Neuron (in vitro differentiated cells): ENCODE data around the gene PTPRK.

ENCODE experiments used
- H2AFZ ChIP-seq: one replicate; pipeline ENCODE4 v1.6.1; 2013; ENCODE audit warnings: low read depth, mild to moderate bottlenecking, inconsistent platforms, low read length, moderate library complexity
- H3K27me3 ChIP-seq: one replicate; pipeline ENCODE4 v1.6.1; 2013; ENCODE audit warnings: low read length; ENCODE audit not compliant: insufficient read depth
- H3K36me3 ChIP-seq: one replicate; pipeline ENCODE4 v1.6.1; 2013; ENCODE audit warnings: low read length; ENCODE audit not compliant: insufficient read depth
- H3K4me1 ChIP-seq: one replicate; pipeline ENCODE4 v1.6.1; 2013; ENCODE audit warnings: low read length; ENCODE audit not compliant: insufficient read depth
- H3K4me3 ChIP-seq: 2 replicates; pipeline ENCODE4 v1.5.1; 2013; ENCODE audit warnings: mild to moderate bottlenecking, low read length, moderate library complexity
- H3K9me3 ChIP-seq: one replicate; pipeline ENCODE4 v1.6.1; 2013; ENCODE audit warnings: low read length

The PTPRK gene

DNA sequence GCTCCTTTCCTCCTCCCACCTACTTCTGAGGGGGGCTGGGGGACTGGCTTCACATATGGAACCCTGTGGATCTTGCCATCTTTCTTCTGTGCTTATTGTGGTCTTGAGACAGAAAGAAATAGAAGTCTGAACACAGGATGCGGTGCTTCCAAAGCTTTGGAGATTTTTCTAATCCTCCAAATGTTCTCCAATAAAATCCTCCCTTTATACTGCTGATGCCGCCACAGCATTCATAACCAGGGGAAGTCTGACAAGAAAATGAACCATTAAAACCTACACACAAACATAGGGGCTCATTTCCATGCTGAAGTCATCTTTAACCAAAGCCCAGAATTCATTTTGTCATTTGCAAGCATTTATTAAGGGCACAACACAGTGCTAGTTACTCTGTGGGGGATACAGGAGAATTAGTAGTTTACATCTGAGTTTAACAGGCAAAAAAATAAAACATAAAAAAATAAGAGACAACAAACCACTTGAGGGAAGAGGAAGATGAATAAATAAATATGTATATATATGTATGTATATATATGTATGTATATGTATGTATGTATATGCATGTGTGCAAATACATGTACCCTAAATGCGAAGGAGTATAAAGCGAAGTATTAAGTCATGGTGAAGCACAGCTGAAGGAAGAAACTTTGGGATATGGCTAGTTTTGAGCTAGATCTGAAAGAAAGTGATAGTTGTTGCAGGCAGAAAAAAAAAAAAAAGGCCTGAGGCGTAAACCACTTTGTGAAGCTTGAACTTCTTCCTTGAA, 5.9 kb upstream of the PTPRK start:
- Histone ChIP-seq H2AFZ (peak overlapping the region; percentile 28), H3K36me3 (no peaks in the 10 kb centered on the region), H3K9me3 (no peaks in the 10 kb centered on the region), H3K4me3 (no peak overlapping the region), H3K4me1 (peaks cover 23% of the 10 kb centered on the region), H3K27me3 (no peaks in the 10 kb centered on the region)

DNA sequence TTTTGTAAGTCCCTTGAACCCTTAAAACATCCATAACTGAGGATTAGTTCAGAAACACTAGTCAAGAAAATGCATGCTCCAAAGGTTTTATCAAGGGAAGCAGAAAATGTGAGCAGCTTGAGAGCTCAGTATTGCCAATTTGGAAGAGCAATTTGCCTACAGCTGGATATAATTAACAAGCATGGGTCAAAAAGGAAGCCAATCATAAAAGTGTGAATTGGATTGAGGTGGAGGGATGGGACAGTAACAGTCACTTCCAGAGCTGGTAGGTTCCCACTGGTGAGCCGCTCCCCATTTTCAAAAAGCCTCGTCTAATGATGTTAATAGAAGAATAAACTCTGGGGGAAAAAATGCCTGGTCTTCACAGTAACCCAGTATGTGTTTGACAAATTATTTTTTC, 5.0 kb upstream of the PTPRK start:
- no peaks in the 10 kb centered on the region for H3K36me3 ChIP-seq
- no peaks in the 10 kb centered on the region for H3K9me3 ChIP-seq
- no peak overlapping the region for H2AFZ ChIP-seq
- no peak overlapping the region for H3K4me3 ChIP-seq
- H3K27me3 ChIP-seq, result no peaks in the 10 kb centered on the region
- peaks cover 28% of the 10 kb centered on the region for H3K4me1 ChIP-seq

DNA sequence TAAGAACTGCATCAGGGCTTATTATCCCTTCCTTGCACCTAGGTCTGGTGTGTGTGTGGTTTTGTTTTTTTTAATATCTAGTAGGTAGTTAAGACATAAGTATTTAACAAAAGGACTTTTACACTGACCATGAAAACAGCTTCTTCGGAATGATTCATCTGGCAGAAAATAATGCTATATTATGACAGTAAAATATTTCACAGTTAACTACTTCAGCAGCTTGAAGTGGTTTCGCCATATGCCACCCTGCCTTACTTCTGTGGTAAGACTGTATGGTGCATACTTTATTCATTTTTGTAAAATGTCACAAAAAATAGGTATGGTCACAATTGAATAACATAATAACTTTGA, 858 bp upstream of the PTPRK start:
- Histone ChIP-seq H2AFZ (peak overlapping the region; percentile 93), H3K4me3 (peak overlapping the region; percentile 97), H3K4me1 (peaks cover 43% of the 10 kb centered on the region), H3K36me3 (no peaks in the 10 kb centered on the region), H3K9me3 (no peaks in the 10 kb centered on the region), H3K27me3 (no peaks in the 10 kb centered on the region)

DNA sequence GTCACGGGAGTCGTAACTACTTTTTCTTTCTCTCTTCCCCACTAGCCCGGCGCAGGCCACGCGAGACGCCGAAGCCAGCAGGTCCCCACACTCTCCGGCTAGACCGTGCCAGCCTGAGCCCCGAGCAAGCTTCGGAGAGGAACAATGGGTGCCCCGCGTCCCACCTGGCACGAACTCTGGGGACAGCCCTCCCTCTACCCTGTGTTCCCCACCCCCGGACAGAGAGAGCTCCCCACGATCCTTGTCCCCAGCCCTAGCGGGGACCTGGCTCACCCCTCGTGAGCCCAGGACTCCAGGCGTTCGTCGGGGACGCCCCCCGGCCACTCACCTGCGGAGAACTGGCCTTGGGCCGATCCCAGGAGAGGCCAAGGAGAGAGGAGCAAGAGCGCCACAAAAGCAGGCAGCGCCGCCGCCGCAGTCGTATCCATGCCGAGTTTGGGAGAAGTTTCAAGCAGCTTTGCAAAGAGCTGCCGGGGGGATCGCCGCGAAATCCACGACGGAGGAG, 416 bp downstream of the PTPRK start:
- Histone ChIP-seq H2AFZ (peak overlapping the region; percentile 93), H3K4me3 (peak overlapping the region; percentile 97), H3K36me3 (no peaks in the 10 kb centered on the region), H3K4me1 (peaks cover 39% of the 10 kb centered on the region), H3K9me3 (no peaks in the 10 kb centered on the region), H3K27me3 (no peaks in the 10 kb centered on the region)

DNA sequence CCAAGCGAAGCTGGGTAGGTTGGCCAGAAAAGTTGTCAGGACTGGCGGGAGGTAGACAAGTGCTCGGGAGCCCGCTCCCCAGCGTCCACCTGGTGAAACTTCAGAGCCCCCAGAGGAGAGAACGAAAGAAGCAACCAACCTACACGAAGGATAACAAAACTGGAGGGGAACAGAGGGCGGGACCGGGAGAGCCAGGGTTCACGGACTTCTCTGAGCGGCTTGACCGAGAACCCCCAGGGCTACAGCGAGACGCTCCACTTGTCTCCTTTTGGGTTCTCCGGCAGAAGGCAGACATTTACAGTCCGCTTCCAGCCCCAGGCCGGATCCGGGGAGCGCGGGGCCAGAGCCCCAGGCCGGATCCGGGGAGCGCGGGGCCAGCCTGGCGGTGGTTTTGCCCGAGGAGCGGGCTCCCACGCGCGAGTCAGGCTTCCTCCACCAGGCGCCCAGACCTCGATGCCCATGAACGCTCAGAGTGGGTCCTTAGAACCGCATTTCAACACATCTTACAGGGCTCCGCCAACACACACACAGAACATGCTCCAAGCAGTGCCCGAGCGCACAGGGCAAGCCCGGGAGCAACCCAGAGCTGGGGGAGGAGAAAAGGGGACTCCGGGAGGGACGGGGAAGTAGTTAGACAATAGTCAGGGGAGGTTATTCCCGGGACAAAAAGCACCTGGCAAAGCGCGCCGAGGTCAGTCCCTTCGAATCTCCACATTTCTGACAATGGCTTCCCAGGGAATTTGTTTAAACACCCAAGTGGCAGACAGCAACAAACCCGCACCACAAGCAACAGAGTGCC, 1.1 kb downstream of the PTPRK start:
- Histone ChIP-seq H3K36me3 (no peaks in the 10 kb centered on the region), H3K9me3 (no peaks in the 10 kb centered on the region), H3K27me3 (no peaks in the 10 kb centered on the region), H3K4me1 (peaks cover 33% of the 10 kb centered on the region), H3K4me3 (peak overlapping the region; percentile 97), H2AFZ (peak overlapping the region; percentile 93)

DNA sequence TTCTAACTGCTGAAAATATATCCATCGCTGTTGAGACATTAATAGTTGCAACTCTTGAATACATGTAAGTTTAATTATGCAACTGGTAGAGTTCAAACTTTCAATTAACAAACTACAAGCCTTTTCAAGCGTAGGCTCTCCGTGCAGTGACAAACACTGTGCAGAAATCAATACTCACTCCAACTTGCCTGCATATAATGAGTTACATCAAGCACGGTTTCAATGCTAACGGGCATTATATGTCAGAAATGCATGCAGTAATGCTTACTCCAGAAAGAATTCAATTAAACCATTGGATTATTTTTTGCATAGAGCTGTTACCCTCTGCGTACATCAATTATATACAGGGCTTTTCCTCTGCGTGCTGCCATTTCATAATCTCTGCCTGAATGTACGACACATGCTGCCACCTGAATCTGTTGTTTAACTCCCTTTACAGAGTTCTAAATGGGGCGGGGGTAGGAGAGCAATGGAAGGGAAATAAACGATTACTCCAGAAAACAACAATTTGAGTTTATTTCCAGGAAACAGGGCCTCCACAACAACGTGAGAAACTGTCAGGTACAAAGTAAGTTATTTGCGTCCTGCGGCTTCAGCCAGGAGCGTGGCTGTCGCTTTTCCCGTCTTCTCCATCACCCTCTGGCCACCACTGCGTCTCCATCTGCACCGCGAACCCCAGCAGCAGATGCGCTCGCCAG, 1.8 kb downstream of the PTPRK start:
- Histone ChIP-seq H3K27me3 (no peaks in the 10 kb centered on the region), H2AFZ (peak overlapping the region; percentile 93), H3K4me1 (peaks cover 32% of the 10 kb centered on the region), H3K36me3 (no peaks in the 10 kb centered on the region), H3K4me3 (peak overlapping the region; percentile 97), H3K9me3 (no peaks in the 10 kb centered on the region)

DNA sequence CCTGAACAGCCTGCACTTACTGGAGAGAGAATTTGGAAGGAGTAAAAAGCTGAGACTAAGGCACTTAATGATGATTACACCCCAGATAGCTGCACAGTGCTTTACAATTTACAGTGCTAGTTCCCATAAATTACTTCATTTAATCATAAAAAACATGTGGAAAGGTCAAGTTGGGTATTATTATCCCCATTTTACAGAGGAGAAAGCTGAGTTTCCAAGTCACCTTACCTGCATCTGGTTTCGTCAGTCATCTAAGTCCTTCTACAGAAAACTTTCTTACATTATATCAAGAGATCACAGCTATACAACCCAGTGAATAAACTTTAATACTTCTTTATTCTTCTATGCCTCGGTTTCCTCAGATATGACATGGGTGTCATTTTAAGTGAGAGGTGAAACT, 3.3 kb downstream of the PTPRK start:
- peaks cover 32% of the 10 kb centered on the region for H3K4me1 ChIP-seq
- no peaks in the 10 kb centered on the region for H3K27me3 ChIP-seq
- H3K9me3 ChIP-seq, result no peaks in the 10 kb centered on the region
- H3K36me3 ChIP-seq, result no peaks in the 10 kb centered on the region
- no peak overlapping the region for H2AFZ ChIP-seq
- H3K4me3 ChIP-seq, result no peak overlapping the region

DNA sequence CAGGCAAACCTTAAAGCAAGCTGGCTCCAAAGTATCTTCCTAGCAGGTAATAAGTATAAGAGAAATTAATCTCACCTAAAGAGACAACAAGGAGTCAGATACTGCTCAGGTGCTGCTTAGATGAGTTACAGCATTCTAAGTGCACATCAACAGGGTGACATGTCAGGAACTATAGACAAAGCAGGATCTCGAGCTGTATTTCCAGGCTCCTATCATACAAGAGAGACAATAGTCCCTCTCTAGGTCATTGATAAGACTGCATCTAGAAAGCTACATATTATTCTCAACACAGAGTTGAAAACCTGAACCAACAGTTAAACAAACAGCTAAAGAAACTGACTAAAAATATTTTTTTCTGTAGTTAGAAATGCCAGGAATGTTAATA, 3.9 kb downstream of the PTPRK start:
- Histone ChIP-seq H2AFZ (no peak overlapping the region), H3K4me3 (no peak overlapping the region), H3K9me3 (no peaks in the 10 kb centered on the region), H3K36me3 (no peaks in the 10 kb centered on the region), H3K4me1 (peaks cover 31% of the 10 kb centered on the region), H3K27me3 (no peaks in the 10 kb centered on the region)

DNA sequence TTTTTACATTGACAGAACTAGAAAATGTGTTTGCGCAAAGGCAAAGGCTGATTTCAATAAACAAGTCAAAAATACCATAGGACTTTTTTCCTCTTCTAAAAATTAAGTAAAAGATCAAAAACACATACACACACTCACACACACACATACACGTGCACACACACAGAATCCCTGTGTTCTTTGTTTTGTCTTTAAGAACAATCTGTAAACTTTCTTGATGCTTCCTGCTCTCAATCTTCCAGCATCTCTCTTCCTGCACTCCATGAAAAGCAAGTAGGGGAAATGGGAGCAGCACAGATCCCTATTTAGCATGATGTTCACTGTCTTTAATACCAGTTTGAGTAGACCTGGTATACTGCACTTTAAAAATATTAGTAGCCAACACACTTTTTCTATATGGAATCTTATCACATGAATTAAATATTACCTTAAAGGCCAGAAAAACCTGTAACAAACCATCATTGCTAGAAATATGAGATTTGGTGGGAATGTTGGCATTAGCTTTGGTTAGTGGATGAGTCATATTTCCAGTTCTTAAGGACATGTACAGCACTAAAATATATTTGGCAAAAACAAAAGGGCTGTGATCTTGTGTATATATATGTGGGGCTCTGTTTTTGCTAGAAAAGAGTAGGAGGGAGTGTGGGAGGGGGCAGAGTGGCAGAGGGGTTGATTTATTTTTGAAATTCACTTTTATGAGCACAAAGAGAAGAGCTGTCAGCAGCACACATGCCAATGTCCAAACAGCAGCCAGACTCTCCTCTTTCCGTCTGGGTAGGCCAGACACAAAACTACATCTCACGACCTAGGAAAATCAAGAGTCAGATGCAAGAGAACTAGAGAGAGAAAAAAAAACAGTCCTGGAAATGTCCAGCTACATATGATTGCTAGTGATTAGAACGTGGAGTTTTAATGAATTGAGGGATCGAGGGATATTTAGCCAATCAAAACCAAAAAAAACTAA, 4.6 kb downstream of the PTPRK start:
- Histone ChIP-seq H3K36me3 (no peaks in the 10 kb centered on the region), H3K9me3 (no peaks in the 10 kb centered on the region), H3K27me3 (no peaks in the 10 kb centered on the region), H2AFZ (no peak overlapping the region), H3K4me3 (no peak overlapping the region), H3K4me1 (peaks cover 25% of the 10 kb centered on the region)

DNA sequence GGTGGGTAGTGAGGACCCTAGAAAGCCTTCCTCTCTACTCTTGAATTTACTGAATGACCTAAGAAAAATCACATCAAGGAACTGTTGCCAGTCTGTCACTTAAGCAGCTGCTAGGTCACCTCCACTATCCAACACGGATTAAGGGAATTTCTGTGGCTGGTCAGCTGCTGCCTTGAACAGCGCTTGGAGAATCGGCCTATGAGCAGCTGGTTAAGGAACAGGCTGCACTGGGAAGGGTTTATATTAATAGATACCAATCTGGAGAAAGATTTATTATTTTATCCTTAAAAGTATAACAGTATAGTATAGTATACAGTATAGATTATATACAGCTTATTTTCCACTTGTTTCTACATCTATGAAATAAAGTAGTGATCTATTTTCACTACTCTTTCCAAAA, 6.5 kb downstream of the PTPRK start:
- H2AFZ ChIP-seq, result no peak overlapping the region
- H3K27me3 ChIP-seq, result no peaks in the 10 kb centered on the region
- peaks cover 25% of the 10 kb centered on the region for H3K4me1 ChIP-seq
- no peaks in the 10 kb centered on the region for H3K9me3 ChIP-seq
- no peak overlapping the region for H3K4me3 ChIP-seq
- no peaks in the 10 kb centered on the region for H3K36me3 ChIP-seq

DNA sequence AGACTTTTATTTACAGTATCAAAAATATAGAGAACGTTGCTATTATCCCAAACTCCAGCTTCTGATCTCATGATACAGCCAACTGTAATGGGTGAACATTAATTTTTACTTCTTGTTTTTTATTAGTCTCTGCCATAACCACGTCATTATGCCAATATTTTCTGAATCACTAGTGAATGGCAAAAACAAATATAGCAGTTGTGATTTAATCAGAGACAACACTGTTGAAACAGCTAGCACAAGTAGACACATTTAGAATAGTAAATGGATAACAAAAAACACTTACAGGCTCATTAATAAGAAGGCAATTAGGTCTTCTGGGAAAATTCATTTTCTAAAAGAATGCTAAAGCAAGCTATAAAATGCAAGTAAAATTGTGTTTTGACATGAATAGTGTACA, 8.1 kb downstream of the PTPRK start:
- Histone ChIP-seq H2AFZ (no peak overlapping the region), H3K27me3 (no peaks in the 10 kb centered on the region), H3K9me3 (no peaks in the 10 kb centered on the region), H3K36me3 (no peaks in the 10 kb centered on the region), H3K4me1 (peaks cover 18% of the 10 kb centered on the region), H3K4me3 (no peak overlapping the region)

DNA sequence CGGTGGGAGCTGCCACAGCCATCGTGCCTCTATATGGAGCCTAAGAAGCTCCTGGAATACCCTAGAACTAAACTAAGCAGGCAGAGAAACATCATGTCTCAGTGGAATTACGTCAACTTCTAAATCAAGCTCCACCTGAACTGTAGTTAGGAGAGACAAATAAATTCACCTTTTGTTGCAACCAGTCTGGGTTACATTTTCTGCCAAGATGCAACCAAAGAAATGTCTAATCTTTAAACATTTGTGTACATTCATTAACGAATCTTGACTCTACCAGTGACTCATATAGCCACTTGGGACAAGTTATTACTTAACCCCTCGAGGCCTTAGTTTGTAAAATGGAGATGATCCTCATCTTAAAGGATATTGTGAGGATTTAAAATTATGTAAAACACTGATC, 8.9 kb downstream of the PTPRK start:
- Histone ChIP-seq H3K4me3 (no peak overlapping the region), H3K27me3 (no peaks in the 10 kb centered on the region)

More for the DNA sequence above, 8.9 kb downstream of the PTPRK start:
- Histone ChIP-seq H3K36me3 (no peaks in the 10 kb centered on the region), H2AFZ (no peak overlapping the region), H3K9me3 (no peaks in the 10 kb centered on the region), H3K4me1 (peaks cover 11% of the 10 kb centered on the region)
